ENCODE results near the gene MFAP5. TPM values are rescaled to one million over a fixed set of nuclear protein-coding genes. Genes with fewer than 3 reads are reported as not detected.
"Not testable (repeated sequence)": the region's sequence is repeated elsewhere in the genome, so short reads cannot be mapped to it uniquely, and the experiment has no call there.

MFAP5 gene
- total and polyA plus RNA-seq, 12 donors, result 12.3 to 53.0 (median 25.2) TPM

DNA sequence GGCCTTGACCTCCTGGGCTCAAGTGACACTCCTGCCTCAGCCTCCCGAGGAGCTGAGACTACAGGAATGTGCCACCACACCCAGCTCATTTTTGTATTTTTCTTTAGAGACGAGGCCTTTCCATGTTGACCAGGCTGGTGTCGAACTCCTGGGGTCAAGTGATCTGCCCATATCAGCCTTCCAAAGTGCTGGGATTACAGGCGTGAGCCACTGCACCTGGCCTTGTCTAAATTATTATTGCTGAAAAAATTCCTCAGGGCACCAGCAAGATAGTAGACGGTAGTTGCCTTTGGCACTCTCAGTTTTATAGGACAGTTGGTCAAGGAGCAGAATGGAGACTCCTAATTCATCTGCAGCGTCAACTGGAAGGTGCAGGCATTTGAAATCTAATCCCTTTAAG is 47.4 kb downstream of the MFAP5 start:
- Histone ChIP-seq H3K4me1 (peaks cover 0 to 19% (median 0%) of the 10 kb centered on the region in 9 donors), H3K27ac (no peak overlapping the region), H3K27me3 (no peaks in the 10 kb centered on the region), H3K9me3 (peaks cover 0 to under 1% (median 0%) of the 10 kb centered on the region in 11 donors), H3K4me3 (no peak overlapping the region), H3K36me3 (no peaks in the 10 kb centered on the region)
- ATAC-seq (no peak), DNase-seq (no peak)
- intact Hi-C loops (cut with DNase I), result no loop called here
- WGBS, 2 donors, result 74 to 80% methylated on average over 6 of the region's 6 CpGs
- TF ChIP-seq, protein P1, sequence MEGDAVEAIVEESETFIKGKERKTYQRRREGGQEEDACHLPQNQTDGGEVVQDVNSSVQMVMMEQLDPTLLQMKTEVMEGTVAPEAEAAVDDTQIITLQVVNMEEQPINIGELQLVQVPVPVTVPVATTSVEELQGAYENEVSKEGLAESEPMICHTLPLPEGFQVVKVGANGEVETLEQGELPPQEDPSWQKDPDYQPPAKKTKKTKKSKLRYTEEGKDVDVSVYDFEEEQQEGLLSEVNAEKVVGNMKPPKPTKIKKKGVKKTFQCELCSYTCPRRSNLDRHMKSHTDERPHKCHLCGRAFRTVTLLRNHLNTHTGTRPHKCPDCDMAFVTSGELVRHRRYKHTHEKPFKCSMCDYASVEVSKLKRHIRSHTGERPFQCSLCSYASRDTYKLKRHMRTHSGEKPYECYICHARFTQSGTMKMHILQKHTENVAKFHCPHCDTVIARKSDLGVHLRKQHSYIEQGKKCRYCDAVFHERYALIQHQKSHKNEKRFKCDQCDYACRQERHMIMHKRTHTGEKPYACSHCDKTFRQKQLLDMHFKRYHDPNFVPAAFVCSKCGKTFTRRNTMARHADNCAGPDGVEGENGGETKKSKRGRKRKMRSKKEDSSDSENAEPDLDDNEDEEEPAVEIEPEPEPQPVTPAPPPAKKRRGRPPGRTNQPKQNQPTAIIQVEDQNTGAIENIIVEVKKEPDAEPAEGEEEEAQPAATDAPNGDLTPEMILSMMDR (IDR thresholded peaks at IDR 0.05), result no peak

- intact Hi-C loops (cut with DNase I); ATAC-seq; H3K9me3 ChIP-seq; H3K27ac ChIP-seq; H3K27me3 ChIP-seq; H3K36me3 ChIP-seq; DNase-seq; H3K4me3 ChIP-seq: not testable (repeated sequence)
- 96 to 97% methylated on average over 1 of the region's 1 CpG for WGBS, 2 donors
- peaks cover 0 to 15% (median 0%) of the 10 kb centered on the region in 9 donors for H3K4me1 ChIP-seq
Measured at GRCh38 chr12:8613881-8614280, 48.7 kb downstream of the MFAP5 start.

GRCh38 chr12:8612629-8613028 is 50.0 kb downstream of the MFAP5 start, which contains the start of gene AICDA:
TSS of gene AICDA (minus strand) at chr12:8612859. CDS start at chr12:8612767, 92 bp downstream.
- DNase-seq (no peak), ATAC-seq (no peak)
- H3K36me3 ChIP-seq, result no peaks in the 10 kb centered on the region
- peaks cover 0 to 9% (median 0%) of the 10 kb centered on the region in 9 donors for H3K4me1 ChIP-seq
- H3K9me3 ChIP-seq, result no peaks in the 10 kb centered on the region
- TF ChIP-seq, protein P1 (IDR thresholded peaks at IDR 0.05), result no peak
- WGBS, 2 donors, result 64 to 66% methylated on average over 2 of the region's 2 CpGs
- intact Hi-C loops (cut with DNase I), result no loop called here
- no peak within 1 kb of the TSS for H3K4me3 ChIP-seq
- peaks cover 0 to 5% (median 0%) of the 10 kb centered on the region in 7 donors for H3K27me3 ChIP-seq
- H3K27ac ChIP-seq, result no peak within 1 kb of the TSS

DNA sequence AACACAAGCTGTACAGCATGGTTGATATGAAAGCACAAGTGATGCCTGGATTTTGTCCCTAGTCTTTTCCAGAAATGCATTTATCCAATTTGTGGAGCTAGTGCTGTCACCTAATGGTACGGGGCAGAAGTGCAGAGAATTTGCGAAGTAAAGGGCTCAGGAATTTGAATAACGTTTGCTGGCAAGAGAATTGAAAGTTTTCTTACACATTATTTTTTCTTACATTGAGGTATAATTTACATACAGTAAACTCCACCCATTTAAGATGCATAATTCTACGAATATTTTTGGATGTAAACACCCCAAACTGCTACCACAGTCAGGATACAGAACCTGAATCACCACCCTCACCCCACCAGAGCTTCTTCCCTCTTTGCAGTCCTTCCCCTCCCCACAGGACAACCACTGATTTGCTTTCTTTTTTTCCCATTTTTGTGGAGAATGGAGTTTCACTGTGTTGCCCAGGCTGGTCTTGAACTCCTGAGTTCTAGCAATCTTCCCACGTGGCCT is 53.5 kb downstream of the MFAP5 start:
- H3K27me3 ChIP-seq, result peaks cover 0 to 14% (median 7%) of the 10 kb centered on the region in 7 donors
- intact Hi-C loops (cut with DNase I), result loop anchor here in 9 of 10 donors (1.0 to 10.0 kb wide), 4 partner anchors 62 to 65 kb away; partner anchors contain the start of gene CLEC4E (in 1 of the 9)
- H3K4me1 ChIP-seq, result peaks cover 0 to 9% (median 0%) of the 10 kb centered on the region in 9 donors
- DNase-seq (no peak), ATAC-seq (peak in 1 of 8 donors; percentile 41)
- no peaks in the 10 kb centered on the region for H3K36me3 ChIP-seq
- WGBS, 2 donors, result 17% methylated on average over 5 of the region's 5 CpGs
- TF ChIP-seq, protein P1 (IDR thresholded peaks at IDR 0.05), result peak; percentile 44 to 80 (median 70)
- H3K27ac ChIP-seq, result peak overlapping the region in 1 of 10 donors; percentile 22
- H3K9me3 ChIP-seq, result no peaks in the 10 kb centered on the region
- peak overlapping the region in 1 of 10 donors; percentile 4 for H3K4me3 ChIP-seq

DNA sequence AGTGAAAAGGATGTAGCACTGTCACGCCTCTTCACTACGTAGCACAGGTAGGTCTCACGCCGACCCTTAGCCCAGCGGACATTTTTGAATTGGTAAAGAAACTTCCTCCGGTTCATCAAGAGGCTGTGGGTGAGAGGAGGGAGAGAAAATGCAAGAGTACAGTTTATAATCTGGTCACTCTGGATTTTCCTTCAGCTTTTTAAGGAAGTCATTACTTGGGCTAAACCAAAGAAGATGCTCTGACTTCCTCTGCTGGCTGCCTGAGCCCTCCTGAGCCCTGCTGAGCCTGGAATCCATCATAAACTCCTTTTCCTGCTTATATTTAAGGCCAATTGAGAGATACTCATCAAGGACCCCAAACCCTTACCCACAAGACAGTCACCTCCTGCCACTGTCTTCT is 55.7 kb downstream of the MFAP5 start:
- WGBS, 2 donors, result 91 to 94% methylated on average over 6 of the region's 6 CpGs
- ATAC-seq (no peak), DNase-seq (no peak)
- peaks cover 0 to 15% (median 0%) of the 10 kb centered on the region in 9 donors for H3K4me1 ChIP-seq
- no peak overlapping the region for H3K27ac ChIP-seq
- H3K9me3 ChIP-seq, result no peaks in the 10 kb centered on the region
- H3K4me3 ChIP-seq, result no peak overlapping the region
- intact Hi-C loops (cut with DNase I), result loop anchor here in 4 of 10 donors (5.0 to 10.0 kb wide), 2 partner anchors 60 to 62 kb away; partner anchors contain the start of gene CLEC4E (in 1 of the 4)
- TF ChIP-seq, protein P1 (IDR thresholded peaks at IDR 0.05), result no peak
- H3K36me3 ChIP-seq, result no peaks in the 10 kb centered on the region
- H3K27me3 ChIP-seq, result peaks cover 0 to 25% (median 8%) of the 10 kb centered on the region in 7 donors
